Measurements from ENCODE around the gene SMCO3.

The SMCO3 gene

GRCh38 chr12:14839262-14839661, 25.3 kb upstream of the SMCO3 start:
- no peak overlapping the region for H3K4me3 ChIP-seq (ENCODE audit: low read depth, low read length)
- no peaks in the 10 kb centered on the region; the same call in 1 of the 2 replicates for H3K4me1 ChIP-seq (ENCODE audit: control insufficient read depth, insufficient read depth, low read length)
- ChIA-PET CTCF (interaction anchor here (0.6 kb wide), 1 partner anchor 34 kb away, joined by 3 read pairs; no protein-coding TSS in a partner anchor), POLR2A (no interaction called here)
- no peak overlapping the region for H3K27ac ChIP-seq (ENCODE audit: extremely low read depth, low read depth, low read length)
- no peaks in the 10 kb centered on the region for H3K36me3 ChIP-seq (ENCODE audit: control insufficient read depth in 2 of 2, insufficient read depth in 1 of 2, low read length in 2 of 2)
- TF ChIP-seq ZNF76 (tag by site-specific recombination; IDR thresholded peaks at IDR 0.05; ENCODE audit: borderline replicate concordance, low read depth) (no peak), ZNF580 (tag by site-specific recombination; IDR thresholded peaks at IDR 0.05) (no peak), ZNF335 (tag by site-specific recombination; conservative IDR thresholded peaks at IDR 0.05) (no peak), ZNF768 (tag by site-specific recombination; IDR thresholded peaks at IDR 0.05) (no peak), ZNF449 (tag by site-specific recombination; IDR thresholded peaks at IDR 0.05) (no peak), PBX3 (CRISPR knock-in tag; IDR thresholded peaks at IDR 0.05) (no peak), ZNF223 (tag by site-specific recombination; IDR thresholded peaks at IDR 0.05) (no peak), REPIN1 (tag by site-specific recombination; IDR thresholded peaks at IDR 0.05; ENCODE audit: low read depth) (no peak), ELK4 (IDR thresholded peaks at IDR 0.05; ENCODE audit: borderline replicate concordance, low read depth, low read length) (no peak)
- H3K9me3 ChIP-seq (ENCODE audit: control insufficient read depth, insufficient read depth, low read depth, low read length) = no peaks in the 10 kb centered on the region

- ChIA-PET CTCF (interaction anchor here (0.6 to 1.3 kb wide), 5 partner anchors 9 to 1813 kb away, joined by 3 read pairs; no protein-coding TSS in a partner anchor), POLR2A (no interaction called here)
- TF ChIP-seq ZNF518A (tag by site-specific recombination; conservative IDR thresholded peaks at IDR 0.05; ENCODE audit: low read depth) (no peak), ZNF324 (tag by site-specific recombination; IDR thresholded peaks at IDR 0.05) (no peak), ZNF626 (tag by site-specific recombination; IDR thresholded peaks at IDR 0.05) (no peak), PRDM10 (tag by site-specific recombination; IDR thresholded peaks at IDR 0.05) (peak; percentile 33; the same call in 1 of the 2 replicates)
- Histone ChIP-seq H3K4me1 (ENCODE audit: control insufficient read depth, insufficient read depth, low read length) (no peaks in the 10 kb centered on the region; the same call in 1 of the 2 replicates), H3K9me3 (ENCODE audit: control insufficient read depth, insufficient read depth, low read depth, low read length) (no peaks in the 10 kb centered on the region), H3K36me3 (ENCODE audit: control insufficient read depth in 2 of 2, insufficient read depth in 1 of 2, low read length in 2 of 2) (no peaks in the 10 kb centered on the region), H3K27ac (ENCODE audit: extremely low read depth, low read depth, low read length) (no peak overlapping the region), H3K4me3 (ENCODE audit: low read depth, low read length) (no peak overlapping the region)
Observed at GRCh38 chr12:14836336-14837210, 22.6 kb upstream of the SMCO3 start.

Data from HEK293 (cell line).